ENCODE results near the gene UBE2N. TPM values are rescaled to one million over a fixed set of nuclear protein-coding genes. Genes with fewer than 3 reads are reported as not detected.

Gene UBE2N, protein sequence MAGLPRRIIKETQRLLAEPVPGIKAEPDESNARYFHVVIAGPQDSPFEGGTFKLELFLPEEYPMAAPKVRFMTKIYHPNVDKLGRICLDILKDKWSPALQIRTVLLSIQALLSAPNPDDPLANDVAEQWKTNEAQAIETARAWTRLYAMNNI
- 128 and 205 TPM in 2 replicates for total RNA-seq (2014; rRNA removed)
- percentile 89 among the genes with signal in this experiment for Bru-seq, nascent RNA
- percentile 92 among the genes with signal in this experiment for BruChase-seq, experiment 1, labeled RNA remaining after a 6-hour chase
- percentile 88 among the genes with signal in this experiment for BruChase-seq, experiment 2, labeled RNA remaining after a 2-hour chase
- long read RNA-seq, full-length matches to known transcripts: 60 of 69 reads
- long read RNA-seq, partial matches to known transcripts: 5 of 69 reads
- long read RNA-seq, other reads (novel, unspliced or antisense): 4 of 69 reads

GRCh38 chr12:93441617-93442410 lies at the start of gene UBE2N:
Gene UBE2N (minus strand): TSS chr12:93441947. CDS start chr12:93441884, 63 bp downstream.
- intact Hi-C loops (cut with micrococcal nuclease): loop anchor here (10.0 kb wide), 1 partner anchor 663 kb away; no protein-coding TSS in a partner anchor
- DNase-seq (peak; percentile 94), ATAC-seq (peak; percentile 85)
- Histone ChIP-seq H3F3A (ENCODE audit: low read length, unreplicated experiment) (no peaks in the 10 kb centered on the region), H3K4me1 (ENCODE audit: insufficient read depth, low read length) (peaks cover 27% of the 10 kb centered on the region), H3K9ac (ENCODE audit: low read length) (peak within 1 kb of the TSS; percentile 95), H2AFZ (ENCODE audit: low read length) (peak within 1 kb of the TSS; percentile 84), H4K20me1 (ENCODE audit: low read length) (peaks cover 42% of the 10 kb centered on the region), H3K9me3 (ENCODE audit: low read length) (no peaks in the 10 kb centered on the region), H3K4me2 (ENCODE audit: low read length) (peak within 1 kb of the TSS; percentile 91), H3K36me3 (ENCODE audit: low read depth, low read length) (no peaks in the 10 kb centered on the region), H3K27ac (ENCODE audit: low read length) (peak within 1 kb of the TSS; percentile 68), H3K9me2 (replicated peaks; ENCODE audit: low read length) (no peaks in the 10 kb centered on the region), H3K27me3 (ENCODE audit: low read length) (no peaks in the 10 kb centered on the region), H3K4me3 (ENCODE audit: low read length) (peak within 1 kb of the TSS; percentile 86), H3K79me2 (ENCODE audit: low read length) (peaks cover 49% of the 10 kb centered on the region)
- ChIA-PET CTCF (no interaction called here), POLR2A (ENCODE audit: unreplicated experiment) (interaction anchor here (0.5 to 0.6 kb wide), 2 partner anchors 695 to 1400 kb away, joined by 3 read pairs; no protein-coding TSS in a partner anchor)
- BruUV-seq (replicated peaks): no TSS peak
- no peak for TF ChIP-seq EZH2 (IDR thresholded peaks at IDR 0.05; ENCODE audit: low read length, unreplicated experiment)
- TF ChIP-seq CTCF (conservative IDR thresholded peaks at IDR 0.05; ENCODE audit: low read depth, low read length): no peak
- peak; percentile 97 for TF ChIP-seq EZH2phosphoT487 (IDR thresholded peaks at IDR 0.05; ENCODE audit: borderline replicate concordance, low read length)

DNA sequence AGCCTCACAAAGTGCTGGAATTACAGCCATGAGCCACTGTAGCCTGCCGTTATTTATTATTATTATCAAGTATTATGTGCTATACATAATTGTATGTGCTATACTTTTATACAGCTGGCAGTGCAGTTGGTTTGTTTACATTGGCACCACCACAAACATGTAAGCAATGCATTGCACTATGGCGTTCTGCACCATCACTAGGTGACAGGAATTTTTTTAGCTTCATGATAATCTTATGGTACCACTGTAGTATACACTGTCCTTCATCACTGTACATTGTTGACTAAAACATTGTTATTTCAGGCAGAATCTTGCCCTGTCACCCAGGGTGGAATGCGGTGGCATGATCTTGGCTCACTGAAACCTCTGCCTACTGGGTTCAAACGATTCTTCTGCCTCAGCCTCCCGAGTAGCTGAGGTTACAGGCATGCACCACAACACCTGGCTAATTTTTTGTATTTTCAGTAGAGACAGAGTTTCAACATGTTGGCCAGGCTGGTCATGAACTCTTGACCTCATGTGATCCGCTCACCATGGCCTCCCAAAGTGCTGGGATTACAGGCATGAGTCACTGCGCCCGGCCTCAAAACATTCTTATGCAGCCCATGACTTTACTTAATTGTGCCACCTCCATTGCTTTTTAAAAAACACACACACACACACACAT lies 42.7 kb upstream of the UBE2N start:
- Histone ChIP-seq H3K4me3 (ENCODE audit: low read length) (no peak overlapping the region), H3F3A (ENCODE audit: low read length, unreplicated experiment) (no peaks in the 10 kb centered on the region), H3K27ac (ENCODE audit: low read length) (no peak overlapping the region), H3K9me3 (ENCODE audit: low read length) (no peaks in the 10 kb centered on the region), H3K36me3 (ENCODE audit: low read depth, low read length) (peaks cover 50% of the 10 kb centered on the region), H4K20me1 (ENCODE audit: low read length) (0 out of 2 replicates have a peak, but pooled peaks cover 3% of the 10 kb centered on the region), H3K4me1 (ENCODE audit: insufficient read depth, low read length) (no peaks in the 10 kb centered on the region), H3K9me2 (replicated peaks; ENCODE audit: low read length) (no peaks in the 10 kb centered on the region), H3K9ac (ENCODE audit: low read length) (no peak overlapping the region), H3K4me2 (ENCODE audit: low read length) (no peak overlapping the region), H2AFZ (ENCODE audit: low read length) (no peak overlapping the region), H3K79me2 (ENCODE audit: low read length) (no peaks in the 10 kb centered on the region), H3K27me3 (ENCODE audit: low read length) (no peaks in the 10 kb centered on the region)
- POLR2A ChIA-PET (ENCODE audit: unreplicated experiment): interaction anchor here (0.6 kb wide), 1 partner anchor 440 kb away, joined by 3 read pairs; no protein-coding TSS in a partner anchor
- CTCF ChIA-PET: no interaction called here
- intact Hi-C loops (cut with micrococcal nuclease): no loop called here
- ATAC-seq (no peak), DNase-seq (no peak)
- no TSS peak for BruUV-seq (replicated peaks)
- TF ChIP-seq EZH2phosphoT487 (IDR thresholded peaks at IDR 0.05; ENCODE audit: borderline replicate concordance, low read length) (no peak), CTCF (conservative IDR thresholded peaks at IDR 0.05; ENCODE audit: low read depth, low read length) (no peak), EZH2 (IDR thresholded peaks at IDR 0.05; ENCODE audit: low read length, unreplicated experiment) (no peak)

All from PC-3 (cell line).